Measurements from ENCODE around the gene SLC49A4.

Gene SLC49A4

DNA sequence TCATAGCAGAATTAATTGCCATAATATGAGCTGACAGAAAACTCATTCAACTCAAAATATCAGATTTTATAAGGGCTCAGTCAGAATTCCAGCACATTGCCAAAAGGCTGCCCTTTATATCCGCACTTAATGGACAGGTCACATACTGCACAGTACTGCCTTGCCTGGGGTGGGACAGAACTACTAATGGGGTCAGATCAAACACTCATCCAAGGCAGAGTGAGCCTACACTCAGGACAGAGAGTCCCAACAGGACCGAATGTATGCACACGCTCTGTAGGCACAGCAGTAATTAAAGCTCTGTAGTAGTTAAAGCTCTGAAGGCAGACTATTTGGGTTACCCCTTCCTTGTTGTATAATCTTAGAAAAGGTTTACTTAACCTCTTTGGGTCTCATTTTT lies 28.4 kb upstream of the SLC49A4 start:
- no peak overlapping the region for H3K4me3 ChIP-seq (ENCODE audit: low read depth, low read length)
- no peak for TF ChIP-seq ZNF404 (tag by site-specific recombination; IDR thresholded peaks at IDR 0.05)
- TF ChIP-seq ZNF654 (tag by site-specific recombination; IDR thresholded peaks at IDR 0.05; ENCODE audit: low read depth) = no peak
- TF ChIP-seq ZEB2 (tag by site-specific recombination; IDR thresholded peaks at IDR 0.05) = no peak
- no peak for TF ChIP-seq SP7 (tag by site-specific recombination; IDR thresholded peaks at IDR 0.05)
- no peak for TF ChIP-seq HOXA7 (CRISPR knock-in tag; IDR thresholded peaks at IDR 0.05; ENCODE audit: borderline replicate concordance)
- no peak for TF ChIP-seq MYNN (tag by site-specific recombination; IDR thresholded peaks at IDR 0.05; ENCODE audit: borderline replicate concordance)
- TF ChIP-seq, protein P1, sequence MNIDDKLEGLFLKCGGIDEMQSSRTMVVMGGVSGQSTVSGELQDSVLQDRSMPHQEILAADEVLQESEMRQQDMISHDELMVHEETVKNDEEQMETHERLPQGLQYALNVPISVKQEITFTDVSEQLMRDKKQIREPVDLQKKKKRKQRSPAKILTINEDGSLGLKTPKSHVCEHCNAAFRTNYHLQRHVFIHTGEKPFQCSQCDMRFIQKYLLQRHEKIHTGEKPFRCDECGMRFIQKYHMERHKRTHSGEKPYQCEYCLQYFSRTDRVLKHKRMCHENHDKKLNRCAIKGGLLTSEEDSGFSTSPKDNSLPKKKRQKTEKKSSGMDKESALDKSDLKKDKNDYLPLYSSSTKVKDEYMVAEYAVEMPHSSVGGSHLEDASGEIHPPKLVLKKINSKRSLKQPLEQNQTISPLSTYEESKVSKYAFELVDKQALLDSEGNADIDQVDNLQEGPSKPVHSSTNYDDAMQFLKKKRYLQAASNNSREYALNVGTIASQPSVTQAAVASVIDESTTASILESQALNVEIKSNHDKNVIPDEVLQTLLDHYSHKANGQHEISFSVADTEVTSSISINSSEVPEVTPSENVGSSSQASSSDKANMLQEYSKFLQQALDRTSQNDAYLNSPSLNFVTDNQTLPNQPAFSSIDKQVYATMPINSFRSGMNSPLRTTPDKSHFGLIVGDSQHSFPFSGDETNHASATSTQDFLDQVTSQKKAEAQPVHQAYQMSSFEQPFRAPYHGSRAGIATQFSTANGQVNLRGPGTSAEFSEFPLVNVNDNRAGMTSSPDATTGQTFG (tag by site-specific recombination; IDR thresholded peaks at IDR 0.05; ENCODE audit: borderline replicate concordance) = no peak
- TF ChIP-seq, protein P2, sequence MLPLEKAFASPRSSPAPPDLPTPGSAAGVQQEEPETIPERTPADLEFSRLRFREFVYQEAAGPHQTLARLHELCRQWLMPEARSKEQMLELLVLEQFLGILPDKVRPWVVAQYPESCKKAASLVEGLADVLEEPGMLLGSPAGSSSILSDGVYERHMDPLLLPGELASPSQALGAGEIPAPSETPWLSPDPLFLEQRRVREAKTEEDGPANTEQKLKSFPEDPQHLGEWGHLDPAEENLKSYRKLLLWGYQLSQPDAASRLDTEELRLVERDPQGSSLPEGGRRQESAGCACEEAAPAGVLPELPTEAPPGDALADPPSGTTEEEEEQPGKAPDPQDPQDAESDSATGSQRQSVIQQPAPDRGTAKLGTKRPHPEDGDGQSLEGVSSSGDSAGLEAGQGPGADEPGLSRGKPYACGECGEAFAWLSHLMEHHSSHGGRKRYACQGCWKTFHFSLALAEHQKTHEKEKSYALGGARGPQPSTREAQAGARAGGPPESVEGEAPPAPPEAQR (tag by site-specific recombination; IDR thresholded peaks at IDR 0.05) = no peak
- no peak for TF ChIP-seq ZNF548 (tag by site-specific recombination; IDR thresholded peaks at IDR 0.05)
- no peak for TF ChIP-seq ZNF747 (tag by site-specific recombination; IDR thresholded peaks at IDR 0.05)
- TF ChIP-seq ZNF660 (tag by site-specific recombination; IDR thresholded peaks at IDR 0.05) = no peak
- no peak for TF ChIP-seq ZNF354C (tag by site-specific recombination; IDR thresholded peaks at IDR 0.05; ENCODE audit: borderline replicate concordance, low read depth)
- no peaks in the 10 kb centered on the region for H3K9me3 ChIP-seq (ENCODE audit: control insufficient read depth, insufficient read depth, low read depth, low read length)
- no peak overlapping the region for H3K27ac ChIP-seq (ENCODE audit: extremely low read depth, low read depth, low read length)
- no peaks in the 10 kb centered on the region for H3K36me3 ChIP-seq (ENCODE audit: control insufficient read depth in 2 of 2, insufficient read depth in 1 of 2, low read length in 2 of 2)
- ChIA-PET CTCF (interaction anchor here (0.6 to 1.2 kb wide), 2 partner anchors 11 to 724 kb away, joined by 4 to 7 read pairs; no protein-coding TSS in a partner anchor), POLR2A (no interaction called here)
- H3K4me1 ChIP-seq (ENCODE audit: control insufficient read depth, insufficient read depth, low read length) = no peaks in the 10 kb centered on the region

DNA sequence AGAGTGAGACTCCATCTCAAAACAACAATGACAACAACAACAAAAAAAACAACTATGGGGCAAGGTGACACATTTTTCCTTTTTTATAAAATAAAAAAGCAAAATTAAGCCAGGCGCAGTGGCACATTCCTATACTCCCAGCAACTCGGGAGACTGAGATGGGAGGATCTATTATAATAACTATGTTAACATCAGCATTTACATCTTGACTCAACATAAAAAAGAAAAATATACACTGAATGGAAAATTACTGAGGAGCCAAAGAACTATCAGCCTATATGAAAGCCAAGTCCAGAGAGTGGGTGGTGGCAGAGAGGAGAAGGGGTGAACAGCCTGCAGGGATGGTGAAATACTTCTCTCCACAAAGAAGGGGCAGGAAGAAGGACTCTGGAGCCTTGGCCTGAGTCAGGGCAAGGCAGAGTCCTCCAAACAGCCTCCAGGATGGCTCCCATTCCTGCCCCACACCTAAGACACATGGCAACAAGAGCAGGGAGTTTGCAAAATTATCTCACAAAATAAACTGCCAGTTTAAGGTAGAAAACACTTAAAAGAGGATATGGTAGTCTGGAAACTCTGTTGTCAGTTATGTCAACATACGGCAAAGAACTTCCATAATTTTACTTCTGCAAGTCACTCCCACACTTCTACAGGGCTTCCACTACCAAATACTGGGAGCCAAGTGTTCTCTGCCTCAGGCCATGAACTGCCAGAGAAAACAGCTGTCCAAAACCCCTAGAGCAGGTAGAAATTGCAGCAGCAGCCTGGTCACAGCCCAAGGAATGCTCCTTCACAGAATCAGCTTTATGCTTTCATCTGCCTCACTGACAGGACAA lies 27.1 kb upstream of the SLC49A4 start:
- no peak for TF ChIP-seq SP7 (tag by site-specific recombination; IDR thresholded peaks at IDR 0.05)
- TF ChIP-seq, protein P3, sequence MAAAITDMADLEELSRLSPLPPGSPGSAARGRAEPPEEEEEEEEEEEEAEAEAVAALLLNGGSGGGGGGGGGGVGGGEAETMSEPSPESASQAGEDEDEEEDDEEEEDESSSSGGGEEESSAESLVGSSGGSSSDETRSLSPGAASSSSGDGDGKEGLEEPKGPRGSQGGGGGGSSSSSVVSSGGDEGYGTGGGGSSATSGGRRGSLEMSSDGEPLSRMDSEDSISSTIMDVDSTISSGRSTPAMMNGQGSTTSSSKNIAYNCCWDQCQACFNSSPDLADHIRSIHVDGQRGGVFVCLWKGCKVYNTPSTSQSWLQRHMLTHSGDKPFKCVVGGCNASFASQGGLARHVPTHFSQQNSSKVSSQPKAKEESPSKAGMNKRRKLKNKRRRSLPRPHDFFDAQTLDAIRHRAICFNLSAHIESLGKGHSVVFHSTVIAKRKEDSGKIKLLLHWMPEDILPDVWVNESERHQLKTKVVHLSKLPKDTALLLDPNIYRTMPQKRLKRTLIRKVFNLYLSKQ (tag by site-specific recombination; IDR thresholded peaks at IDR 0.05; ENCODE audit: borderline replicate concordance) = no peak
- TF ChIP-seq, protein P4, sequence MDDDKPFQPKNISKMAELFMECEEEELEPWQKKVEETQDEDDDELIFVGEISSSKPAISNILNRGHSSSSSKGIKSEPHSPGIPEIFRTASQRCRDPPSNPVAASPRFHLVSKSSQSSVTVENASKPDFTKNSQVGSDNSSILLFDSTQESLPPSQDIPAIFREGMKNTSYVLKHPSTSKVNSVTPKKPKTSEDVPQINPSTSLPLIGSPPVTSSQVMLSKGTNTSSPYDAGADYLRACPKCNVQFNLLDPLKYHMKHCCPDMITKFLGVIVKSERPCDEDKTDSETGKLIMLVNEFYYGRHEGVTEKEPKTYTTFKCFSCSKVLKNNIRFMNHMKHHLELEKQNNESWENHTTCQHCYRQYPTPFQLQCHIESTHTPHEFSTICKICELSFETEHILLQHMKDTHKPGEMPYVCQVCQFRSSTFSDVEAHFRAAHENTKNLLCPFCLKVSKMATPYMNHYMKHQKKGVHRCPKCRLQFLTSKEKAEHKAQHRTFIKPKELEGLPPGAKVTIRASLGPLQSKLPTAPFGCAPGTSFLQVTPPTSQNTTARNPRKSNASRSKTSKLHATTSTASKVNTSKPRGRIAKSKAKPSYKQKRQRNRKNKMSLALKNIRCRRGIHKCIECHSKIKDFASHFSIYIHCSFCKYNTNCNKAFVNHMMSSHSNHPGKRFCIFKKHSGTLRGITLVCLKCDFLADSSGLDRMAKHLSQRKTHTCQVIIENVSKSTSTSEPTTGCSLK (tag by site-specific recombination; IDR thresholded peaks at IDR 0.05) = no peak
- no peak for TF ChIP-seq MEIS1 (CRISPR knock-in tag; IDR thresholded peaks at IDR 0.05; ENCODE audit: borderline replicate concordance)
- no peak for TF ChIP-seq ZNF747 (tag by site-specific recombination; IDR thresholded peaks at IDR 0.05)
- TF ChIP-seq, protein P5, sequence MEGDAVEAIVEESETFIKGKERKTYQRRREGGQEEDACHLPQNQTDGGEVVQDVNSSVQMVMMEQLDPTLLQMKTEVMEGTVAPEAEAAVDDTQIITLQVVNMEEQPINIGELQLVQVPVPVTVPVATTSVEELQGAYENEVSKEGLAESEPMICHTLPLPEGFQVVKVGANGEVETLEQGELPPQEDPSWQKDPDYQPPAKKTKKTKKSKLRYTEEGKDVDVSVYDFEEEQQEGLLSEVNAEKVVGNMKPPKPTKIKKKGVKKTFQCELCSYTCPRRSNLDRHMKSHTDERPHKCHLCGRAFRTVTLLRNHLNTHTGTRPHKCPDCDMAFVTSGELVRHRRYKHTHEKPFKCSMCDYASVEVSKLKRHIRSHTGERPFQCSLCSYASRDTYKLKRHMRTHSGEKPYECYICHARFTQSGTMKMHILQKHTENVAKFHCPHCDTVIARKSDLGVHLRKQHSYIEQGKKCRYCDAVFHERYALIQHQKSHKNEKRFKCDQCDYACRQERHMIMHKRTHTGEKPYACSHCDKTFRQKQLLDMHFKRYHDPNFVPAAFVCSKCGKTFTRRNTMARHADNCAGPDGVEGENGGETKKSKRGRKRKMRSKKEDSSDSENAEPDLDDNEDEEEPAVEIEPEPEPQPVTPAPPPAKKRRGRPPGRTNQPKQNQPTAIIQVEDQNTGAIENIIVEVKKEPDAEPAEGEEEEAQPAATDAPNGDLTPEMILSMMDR (tag by site-specific recombination; IDR thresholded peaks at IDR 0.05) = no peak
- no peak for TF ChIP-seq ZNF157 (tag by site-specific recombination; IDR thresholded peaks at IDR 0.05)
- TF ChIP-seq ZNF37A (tag by site-specific recombination; IDR thresholded peaks at IDR 0.05) = no peak
- TF ChIP-seq ZFHX2 (tag by site-specific recombination; conservative IDR thresholded peaks at IDR 0.05) = no peak
- TF ChIP-seq, protein P6, sequence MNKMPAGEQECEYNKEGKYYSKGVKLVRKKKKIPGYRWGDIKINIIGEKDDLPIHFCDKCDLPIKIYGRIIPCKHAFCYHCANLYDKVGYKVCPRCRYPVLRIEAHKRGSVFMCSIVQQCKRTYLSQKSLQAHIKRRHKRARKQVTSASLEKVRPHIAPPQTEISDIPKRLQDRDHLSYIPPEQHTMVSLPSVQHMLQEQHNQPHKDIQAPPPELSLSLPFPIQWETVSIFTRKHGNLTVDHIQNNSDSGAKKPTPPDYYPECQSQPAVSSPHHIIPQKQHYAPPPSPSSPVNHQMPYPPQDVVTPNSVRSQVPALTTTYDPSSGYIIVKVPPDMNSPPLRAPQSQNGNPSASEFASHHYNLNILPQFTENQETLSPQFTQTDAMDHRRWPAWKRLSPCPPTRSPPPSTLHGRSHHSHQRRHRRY (tag by site-specific recombination; IDR thresholded peaks at IDR 0.05) = no peak
- TF ChIP-seq, protein P7, sequence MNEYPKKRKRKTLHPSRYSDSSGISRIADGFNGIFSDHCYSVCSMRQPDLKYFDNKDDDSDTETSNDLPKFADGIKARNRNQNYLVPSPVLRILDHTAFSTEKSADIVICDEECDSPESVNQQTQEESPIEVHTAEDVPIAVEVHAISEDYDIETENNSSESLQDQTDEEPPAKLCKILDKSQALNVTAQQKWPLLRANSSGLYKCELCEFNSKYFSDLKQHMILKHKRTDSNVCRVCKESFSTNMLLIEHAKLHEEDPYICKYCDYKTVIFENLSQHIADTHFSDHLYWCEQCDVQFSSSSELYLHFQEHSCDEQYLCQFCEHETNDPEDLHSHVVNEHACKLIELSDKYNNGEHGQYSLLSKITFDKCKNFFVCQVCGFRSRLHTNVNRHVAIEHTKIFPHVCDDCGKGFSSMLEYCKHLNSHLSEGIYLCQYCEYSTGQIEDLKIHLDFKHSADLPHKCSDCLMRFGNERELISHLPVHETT (tag by site-specific recombination; IDR thresholded peaks at IDR 0.05) = no peak
- Histone ChIP-seq H3K27ac (ENCODE audit: extremely low read depth, low read depth, low read length) (no peak overlapping the region), H3K9me3 (ENCODE audit: control insufficient read depth, insufficient read depth, low read depth, low read length) (no peaks in the 10 kb centered on the region), H3K4me1 (ENCODE audit: control insufficient read depth, insufficient read depth, low read length) (no peaks in the 10 kb centered on the region), H3K36me3 (ENCODE audit: control insufficient read depth in 2 of 2, insufficient read depth in 1 of 2, low read length in 2 of 2) (no peaks in the 10 kb centered on the region), H3K4me3 (ENCODE audit: low read depth, low read length) (no peak overlapping the region)
- ChIA-PET CTCF (interaction anchor here (0.6 kb wide), 1 partner anchor 262 kb away, joined by 3 read pairs; no protein-coding TSS in a partner anchor), POLR2A (no interaction called here)
